ENCODE measurements around the gene FAM114A1.
"Not testable (repeated sequence)": the region's sequence is repeated elsewhere in the genome, so short reads cannot be mapped to it uniquely, and the experiment has no call there.

The FAM114A1 gene

DNA sequence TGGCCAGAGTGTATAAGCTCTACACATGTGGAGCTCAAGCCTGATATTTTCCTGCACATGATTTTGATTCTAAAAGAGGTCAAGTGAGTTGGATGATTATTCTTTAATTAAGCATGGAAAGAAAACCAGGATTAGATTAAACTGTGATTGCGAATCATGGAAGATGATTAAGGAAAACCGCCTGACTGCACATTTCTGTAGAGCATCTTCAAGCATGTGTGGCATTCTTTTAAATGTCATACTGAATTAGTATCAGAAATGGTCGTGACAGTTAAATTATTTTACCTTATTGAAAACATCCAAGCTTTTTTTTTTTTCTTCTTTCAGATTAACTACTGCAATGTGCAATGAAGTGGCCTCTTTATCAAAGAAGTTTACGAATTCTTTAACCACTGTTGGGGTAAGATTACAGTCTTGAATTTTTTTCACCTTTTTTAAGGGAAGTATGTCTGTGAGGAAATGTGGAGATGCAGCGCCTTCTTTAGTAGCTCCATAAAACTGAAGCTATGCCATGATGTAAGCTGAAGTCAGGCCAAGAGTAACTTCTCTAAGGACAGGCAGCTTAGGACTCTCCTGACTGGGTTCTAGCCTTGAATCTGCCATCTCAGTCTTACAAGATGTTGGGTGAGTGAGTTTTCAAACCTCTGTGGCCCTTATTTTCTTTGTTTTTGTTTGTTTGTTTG, 67.9 kb downstream of the FAM114A1 start:
- H3K27ac ChIP-seq = no peak overlapping the region
- no peak for TF ChIP-seq ZFX (IDR thresholded peaks at IDR 0.05; ENCODE audit: borderline replicate concordance)
- TF ChIP-seq, protein P1, sequence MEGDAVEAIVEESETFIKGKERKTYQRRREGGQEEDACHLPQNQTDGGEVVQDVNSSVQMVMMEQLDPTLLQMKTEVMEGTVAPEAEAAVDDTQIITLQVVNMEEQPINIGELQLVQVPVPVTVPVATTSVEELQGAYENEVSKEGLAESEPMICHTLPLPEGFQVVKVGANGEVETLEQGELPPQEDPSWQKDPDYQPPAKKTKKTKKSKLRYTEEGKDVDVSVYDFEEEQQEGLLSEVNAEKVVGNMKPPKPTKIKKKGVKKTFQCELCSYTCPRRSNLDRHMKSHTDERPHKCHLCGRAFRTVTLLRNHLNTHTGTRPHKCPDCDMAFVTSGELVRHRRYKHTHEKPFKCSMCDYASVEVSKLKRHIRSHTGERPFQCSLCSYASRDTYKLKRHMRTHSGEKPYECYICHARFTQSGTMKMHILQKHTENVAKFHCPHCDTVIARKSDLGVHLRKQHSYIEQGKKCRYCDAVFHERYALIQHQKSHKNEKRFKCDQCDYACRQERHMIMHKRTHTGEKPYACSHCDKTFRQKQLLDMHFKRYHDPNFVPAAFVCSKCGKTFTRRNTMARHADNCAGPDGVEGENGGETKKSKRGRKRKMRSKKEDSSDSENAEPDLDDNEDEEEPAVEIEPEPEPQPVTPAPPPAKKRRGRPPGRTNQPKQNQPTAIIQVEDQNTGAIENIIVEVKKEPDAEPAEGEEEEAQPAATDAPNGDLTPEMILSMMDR (IDR thresholded peaks at IDR 0.05) = no peak

- TF ChIP-seq, protein P1 (IDR thresholded peaks at IDR 0.05) = no peak
- no peak for TF ChIP-seq ZFX (IDR thresholded peaks at IDR 0.05; ENCODE audit: borderline replicate concordance)
- no peak overlapping the region for H3K27ac ChIP-seq
Observed at GRCh38 chr4:38939165-38939564, 71.6 kb downstream of the FAM114A1 start.

DNA sequence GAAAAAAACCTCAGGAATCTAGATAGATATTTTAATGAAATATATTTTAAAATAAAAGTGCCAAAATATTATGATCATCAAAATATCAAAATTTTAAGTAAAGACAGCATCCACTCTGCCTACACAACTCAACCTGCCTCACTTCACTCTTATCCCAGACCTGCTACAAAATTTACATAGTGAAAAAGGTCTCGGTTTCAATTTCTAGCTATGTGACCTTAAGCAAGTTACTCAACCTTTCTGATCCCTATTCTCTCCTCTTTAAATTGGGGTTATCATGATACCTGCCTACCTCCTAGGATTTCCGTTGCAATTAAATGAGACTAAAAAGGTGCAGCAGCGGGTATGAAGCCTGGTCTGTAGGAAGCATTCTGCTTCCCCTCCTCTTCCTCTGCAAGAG, 72.9 kb downstream of the FAM114A1 start:
- H3K27ac ChIP-seq = no peak overlapping the region

GRCh38 chr4:38941906-38942305, 74.3 kb downstream of the FAM114A1 start:
- H3K27ac ChIP-seq = not testable (repeated sequence)

More for the DNA sequence above, 72.9 kb downstream of the FAM114A1 start:
- TF ChIP-seq, protein P1 (IDR thresholded peaks at IDR 0.05) = no peak
- TF ChIP-seq ZFX (IDR thresholded peaks at IDR 0.05; ENCODE audit: borderline replicate concordance) = no peak

DNA sequence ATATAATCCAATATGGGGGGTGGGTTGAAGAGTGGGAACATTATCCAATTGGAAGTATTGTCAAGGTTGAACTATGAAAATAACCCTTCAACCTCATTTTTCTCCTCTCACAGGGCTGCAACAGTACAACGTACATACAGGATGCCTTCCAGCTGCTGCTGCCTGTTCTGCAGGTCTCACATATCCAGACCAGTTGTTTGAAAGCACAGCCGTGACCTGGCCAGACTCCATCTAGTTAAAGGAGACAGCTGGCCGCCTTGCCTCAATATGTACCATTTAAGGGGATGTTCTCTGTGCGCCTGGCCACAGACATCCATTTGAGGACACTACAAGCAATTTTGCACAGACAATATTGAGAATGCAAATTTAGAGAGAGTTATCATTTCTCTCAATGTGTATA, 75.7 kb downstream of the FAM114A1 start:
- TF ChIP-seq, protein P1 (IDR thresholded peaks at IDR 0.05) = no peak
- no peak for TF ChIP-seq ZFX (IDR thresholded peaks at IDR 0.05; ENCODE audit: borderline replicate concordance)
- H3K27ac ChIP-seq = no peak overlapping the region

DNA sequence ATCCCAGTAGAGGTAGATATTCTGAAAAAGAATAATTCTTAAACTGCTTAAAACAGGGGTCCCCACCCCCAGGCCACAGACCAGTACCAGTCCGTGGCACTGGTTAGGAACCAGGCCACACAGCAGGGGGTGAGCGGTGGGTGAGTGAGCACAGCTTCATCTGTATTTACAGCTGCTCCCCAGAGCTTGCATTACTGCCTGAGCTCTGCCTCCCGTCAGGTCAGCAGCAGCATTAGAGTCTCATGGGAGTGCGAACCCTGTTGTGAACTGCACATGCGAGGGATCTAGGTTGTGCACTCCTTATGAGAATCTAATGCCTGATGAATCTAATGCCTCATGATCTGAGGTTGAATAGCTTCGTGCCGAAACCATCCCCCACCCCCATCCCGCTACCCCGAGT, 76.8 kb downstream of the FAM114A1 start:
- no peak overlapping the region for H3K27ac ChIP-seq
- TF ChIP-seq ZFX (IDR thresholded peaks at IDR 0.05; ENCODE audit: borderline replicate concordance) = no peak
- TF ChIP-seq, protein P1 (IDR thresholded peaks at IDR 0.05) = no peak

DNA sequence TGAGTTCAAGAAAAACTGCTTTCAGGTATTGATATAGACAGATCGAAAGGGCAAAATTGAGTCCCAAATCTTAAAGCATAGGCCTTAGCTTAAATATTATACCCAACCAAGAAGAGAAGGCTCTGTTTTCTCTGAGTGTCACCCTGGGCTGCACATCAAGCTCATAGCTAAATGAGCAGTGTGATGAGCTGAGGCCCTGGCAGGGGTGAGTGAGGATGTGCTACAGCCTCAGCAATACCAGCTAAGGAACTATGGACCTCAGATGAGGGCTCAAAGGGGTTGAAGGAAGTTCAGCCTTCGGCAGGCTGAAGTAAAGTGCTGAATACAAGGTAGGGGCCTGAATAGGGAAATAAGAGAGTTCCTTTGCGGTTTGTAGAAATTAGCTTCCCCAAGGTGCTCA, 79.3 kb downstream of the FAM114A1 start:
- H3K27ac ChIP-seq = no peak overlapping the region
- TF ChIP-seq, protein P1 (IDR thresholded peaks at IDR 0.05) = no peak
- no peak for TF ChIP-seq ZFX (IDR thresholded peaks at IDR 0.05; ENCODE audit: borderline replicate concordance)

GRCh38 chr4:38948551-38948950, 80.9 kb downstream of the FAM114A1 start:
- no peak overlapping the region for H3K27ac ChIP-seq
- TF ChIP-seq, protein P1 (IDR thresholded peaks at IDR 0.05) = no peak
- no peak for TF ChIP-seq ZFX (IDR thresholded peaks at IDR 0.05; ENCODE audit: borderline replicate concordance)
